Testis (tissue), 3 donors: ENCODE data around the gene ZNF774. TPM values are rescaled to one million over a fixed set of nuclear protein-coding genes. Genes with fewer than 3 reads are reported as not detected.
"Not testable (repeated sequence)": the region's sequence is repeated elsewhere in the genome, so short reads cannot be mapped to it uniquely, and the experiment has no call there.

Experiments used
- DNase-seq: peaks from one replicate; pipeline ENCODE4 v3.0.0-alpha.2; 2019
- H3K27ac ChIP-seq, 2 donors: fragments of 200-600 bp; sonication (generic); one replicate each; pipeline ENCODE4 v1.5.1; 2019
- H3K27me3 ChIP-seq: fragments of 200-600 bp; sonication (generic); one replicate; pipeline ENCODE4 v1.5.1; 2019
- H3K36me3 ChIP-seq: fragments of 200-600 bp; sonication (generic); one replicate; pipeline ENCODE4 v1.5.1; 2017; ENCODE audit warnings: low read depth; ENCODE audit errors: missing control alignments
- H3K4me1 ChIP-seq: fragments of 200-600 bp; sonication (generic); one replicate; pipeline ENCODE4 v1.5.1; 2019
- H3K4me3 ChIP-seq, 2 donors: fragments of 200-600 bp; sonication (generic); one replicate each; pipeline ENCODE4 v1.5.1; 2017 to 2019
- H3K9me3 ChIP-seq: fragments of 200-600 bp; sonication (generic); one replicate; pipeline ENCODE4 v1.5.1; 2017
- CTCF ChIP-seq, 3 experiments: fragments of 450-650 bp in 2 of 3; fragments of 200-600 bp in 1 of 3; sonication (generic) in 1 of 3; IDR thresholded peaks; one replicate each; pipeline ENCODE4 v1.5.1; 2016 to 2019; ENCODE audit warnings: antibody characterized with exemption in 3 of 3, mild to moderate bottlenecking in 2 of 3, moderate library complexity in 1 of 3
- POLR2A ChIP-seq: fragments of 450-650 bp; IDR thresholded peaks from one replicate; pipeline ENCODE4 v1.6.1; 2017; ENCODE audit warnings: antibody characterized with exemption, mild to moderate bottlenecking, moderate library complexity
- WGBS, 2 donors: methylation state at CpG; one replicate each; pipeline ENCODE4 v1.1.5; 2018; 5-methylcytosine and 5-hydroxymethylcytosine counted together
- intact Hi-C: fragments of 100-400 bp; cut with DNase I; formaldehyde crosslinking; loops from one replicate; pipeline ENCODE4 v1.15.1; 2023; ENCODE audit warnings: low total_unique reads
- polyA plus RNA-seq: library from polyadenylated mRNA; stranded (reverse); fragments of 350-450 nt; fragmentation: Illumina TruSeq; extraction: RNeasy Lipid Tissue Mini Kit (QIAGEN cat#74804); gene quantifications from one replicate; pipeline ENCODE4 v1.2.3, GENCODE V29; 2014; ENCODE audit warnings: low read depth, low replicate concordance; ENCODE audit not compliant: insufficient read depth
- small RNA-seq, 2 donors: library from RNA; depleted of rRNA; stranded (forward); fragments of <200 nt; gene quantifications; one replicate each; pipeline ENCODE3, GENCODE V24; 2016
- total RNA-seq, 2 donors: library from RNA; depleted of rRNA; stranded (reverse); fragments of >200 nt; gene quantifications; one replicate each; pipeline ENCODE4 v1.2.3, GENCODE V29; 2016

ZNF774 gene
- total and polyA plus RNA-seq, 3 donors from 2014 or later = 2.5 to 8.7 (median 5.6) TPM

DNA sequence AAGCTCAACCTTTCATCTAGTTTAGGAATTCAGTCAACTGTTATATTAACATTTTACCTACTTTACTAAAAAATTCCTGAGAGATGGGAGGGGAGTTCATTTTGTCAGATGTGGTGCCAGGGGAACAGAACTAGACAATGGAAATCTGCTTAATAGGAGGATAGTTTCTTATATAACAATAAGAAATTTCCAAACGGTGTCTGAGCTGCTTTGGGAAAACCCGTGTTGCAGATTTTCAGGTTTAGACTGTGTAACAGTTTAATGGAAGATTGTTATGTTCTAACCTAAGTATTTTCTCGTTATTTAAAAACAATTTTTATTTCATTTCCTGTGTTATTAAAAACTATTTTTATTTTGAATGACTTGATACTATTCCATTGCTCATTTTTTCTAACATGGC lies 55.3 kb downstream of the ZNF774 start:
- DNase-seq = no peak
- H3K36me3 ChIP-seq = no peaks in the 10 kb centered on the region
- no peaks in the 10 kb centered on the region for H3K27me3 ChIP-seq
- H3K9me3 ChIP-seq = no peaks in the 10 kb centered on the region
- H3K4me1 ChIP-seq = peaks cover 8% of the 10 kb centered on the region
- 58 to 61% methylated on average over 3 of the region's 3 CpGs for whole genome bisulfite sequencing, 2 donors
- H3K27ac ChIP-seq = no peak overlapping the region
- intact Hi-C loops = no loop called here
- H3K4me3 ChIP-seq = no peak overlapping the region
- TF ChIP-seq POLR2A (no peak), CTCF (IDR thresholded peaks at IDR 0.05) (no peak)

GRCh38 chr15:90407871-90408317 lies 55.8 kb downstream of the ZNF774 start:
- WGBS, 2 donors = 72 to 82% methylated on average over 2 of the region's 2 CpGs
- H3K4me3 ChIP-seq = no peak overlapping the region
- intact Hi-C loops = no loop called here
- H3K36me3 ChIP-seq = no peaks in the 10 kb centered on the region
- peaks cover 2% of the 10 kb centered on the region for H3K4me1 ChIP-seq
- no peak for DNase-seq
- H3K9me3 ChIP-seq = no peaks in the 10 kb centered on the region
- no peak overlapping the region for H3K27ac ChIP-seq
- no peaks in the 10 kb centered on the region for H3K27me3 ChIP-seq
- TF ChIP-seq POLR2A = no peak
- no peak for TF ChIP-seq CTCF (IDR thresholded peaks at IDR 0.05)

DNA sequence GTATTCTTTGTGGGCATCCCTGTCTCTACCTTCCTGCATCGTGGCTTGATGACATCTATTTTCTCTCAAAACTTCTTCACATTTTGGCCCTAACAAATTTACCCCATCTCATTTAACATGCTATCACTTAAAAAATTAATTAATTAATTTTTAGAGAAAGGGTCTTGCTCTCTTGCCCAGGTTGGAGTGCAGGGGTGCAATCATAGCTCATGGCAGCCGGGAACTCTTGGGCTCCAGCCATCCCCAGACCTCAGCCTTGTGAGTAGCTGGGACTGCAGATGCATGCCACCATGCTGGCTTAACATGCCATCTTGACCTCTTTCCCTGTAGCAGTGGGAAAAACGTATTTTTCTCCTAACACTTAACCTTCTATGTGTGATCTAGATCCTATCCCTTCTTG lies 56.6 kb downstream of the ZNF774 start:
- H3K9me3 ChIP-seq = no peaks in the 10 kb centered on the region
- no peak overlapping the region for H3K27ac ChIP-seq
- DNase-seq = no peak
- intact Hi-C loops = no loop called here
- TF ChIP-seq CTCF (IDR thresholded peaks at IDR 0.05) = no peak
- TF ChIP-seq POLR2A = no peak
- WGBS, 2 donors = 87 to 95% methylated on average over 3 of the region's 3 CpGs
- H3K27me3 ChIP-seq = no peaks in the 10 kb centered on the region
- H3K4me1 ChIP-seq = no peaks in the 10 kb centered on the region
- no peaks in the 10 kb centered on the region for H3K36me3 ChIP-seq
- no peak overlapping the region for H3K4me3 ChIP-seq

GRCh38 chr15:90409587-90409986 lies 57.5 kb downstream of the ZNF774 start:
- WGBS, 2 donors = 94 to 98% methylated on average over 3 of the region's 3 CpGs
- DNase-seq, H3K36me3 ChIP-seq, H3K27ac ChIP-seq, H3K9me3 ChIP-seq, H3K4me3 ChIP-seq, intact Hi-C loops, H3K27me3 ChIP-seq, H3K4me1 ChIP-seq: not testable (repeated sequence)

- intact Hi-C loops = not testable (repeated sequence)
- 97 to 98% methylated on average over 4 of the region's 4 CpGs for WGBS, 2 donors
Measured at GRCh38 chr15:90410316-90410715, 58.2 kb downstream of the ZNF774 start.

DNA sequence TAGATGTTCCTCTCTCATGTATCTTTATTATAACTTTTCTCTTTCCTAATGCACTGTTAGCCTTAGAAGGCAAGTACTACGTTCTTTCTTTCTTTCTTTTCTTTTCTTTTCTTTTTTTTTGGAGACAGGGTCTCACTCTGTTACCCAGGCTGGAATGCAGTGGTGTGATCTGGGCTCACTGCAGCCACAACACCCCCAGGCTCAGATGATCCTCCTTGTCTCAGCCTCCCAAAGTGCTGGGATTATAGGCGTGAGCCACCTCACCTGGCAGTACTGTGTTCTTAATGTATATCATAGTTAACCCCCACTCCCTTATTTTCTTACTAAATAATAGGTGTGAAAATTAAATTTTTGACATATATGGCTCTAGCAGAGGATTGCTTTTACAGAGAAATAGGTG lies 59.1 kb downstream of the ZNF774 start:
- no peak for TF ChIP-seq CTCF (IDR thresholded peaks at IDR 0.05)
- TF ChIP-seq POLR2A = no peak
- no peak for DNase-seq
- peaks cover 5% of the 10 kb centered on the region for H3K4me1 ChIP-seq
- H3K27me3 ChIP-seq = no peaks in the 10 kb centered on the region
- H3K9me3 ChIP-seq = no peaks in the 10 kb centered on the region
- no peak overlapping the region for H3K4me3 ChIP-seq
- no peak overlapping the region for H3K27ac ChIP-seq
- intact Hi-C loops = no loop called here
- H3K36me3 ChIP-seq = no peaks in the 10 kb centered on the region
- 96% methylated on average over 2 of the region's 2 CpGs for WGBS, 2 donors

More at GRCh38 chr15:90410316-90410715, 58.2 kb downstream of the ZNF774 start:
- H3K36me3 ChIP-seq, DNase-seq, H3K27ac ChIP-seq, H3K4me3 ChIP-seq, H3K9me3 ChIP-seq, H3K27me3 ChIP-seq, H3K4me1 ChIP-seq: not testable (repeated sequence)

Small RNAs within 50 kb of the gene (small RNA-seq; reads per million reads assigned to genes)
- 0 reads per million in 2 donors for gene NDUFA3P4

Other genes starting within 250 kb of the ZNF774 start
- gene IDH2, start 249.8 kb upstream of the ZNF774 start, total RNA-seq = 10 to 100 TPM; 13.1 to 17.7 TPM
- 23.5 TPM for gene IDH2, start 249.8 kb upstream of the ZNF774 start, polyA plus RNA-seq
- 10 to 100 TPM; 59.4 to 78.3 TPM for gene SEMA4B, start 151.0 kb upstream of the ZNF774 start, total RNA-seq
- 22.2 TPM for gene SEMA4B, start 151.0 kb upstream of the ZNF774 start, polyA plus RNA-seq
- gene CIB1, start 118.3 kb upstream of the ZNF774 start, total RNA-seq = 10 to 100 TPM; 50.8 to 78.0 TPM
- gene CIB1, start 118.3 kb upstream of the ZNF774 start, polyA plus RNA-seq = 138 TPM
- 10 to 100 TPM in 1 of 2 donors, 1 to 10 TPM in 1; 6.2 to 16.1 TPM for gene GDPGP1, start 118.1 kb upstream of the ZNF774 start, total RNA-seq
- 8.9 TPM for gene GDPGP1, start 118.1 kb upstream of the ZNF774 start, polyA plus RNA-seq
- gene TTLL13, start 102.7 kb upstream of the ZNF774 start, total RNA-seq = 10 to 100 TPM in 1 of 2 donors, 1 to 10 TPM in 1; 6.8 to 18.0 TPM
- gene TTLL13, start 102.7 kb upstream of the ZNF774 start, polyA plus RNA-seq = 30.3 TPM
- gene NGRN, start 86.6 kb upstream of the ZNF774 start, total RNA-seq = 10 to 100 TPM; 86.1 to 95.6 TPM
- gene NGRN, start 86.6 kb upstream of the ZNF774 start, polyA plus RNA-seq = 82.9 TPM
- gene IQGAP1, start 36.0 kb downstream of the ZNF774 start, total RNA-seq = 100 to 1,000 TPM in 1 of 2 donors, 10 to 100 TPM in 1; 86.9 to 102 TPM
- gene IQGAP1, start 36.0 kb downstream of the ZNF774 start, polyA plus RNA-seq = 44.4 TPM
- gene CRTC3, start 177.6 kb downstream of the ZNF774 start, total RNA-seq = 100 to 1,000 TPM; 105 to 125 TPM
- 47.1 TPM for gene CRTC3, start 177.6 kb downstream of the ZNF774 start, polyA plus RNA-seq